Type B pancreatic cell (in vitro differentiated cells): ENCODE measurements around the gene PIEZO2. TPM values are rescaled to one million over a fixed set of nuclear protein-coding genes. Genes with fewer than 3 reads are reported as not detected.

ENCODE experiments used
- DNase-seq: peaks from one replicate; pipeline ENCODE4 v3.0.0; 2021; ENCODE audit warnings: mixed read lengths; ENCODE audit not compliant: unreplicated experiment; ENCODE audit errors: extremely low spot score
- H3K27ac Mint-ChIP-seq: 2 replicates; pipeline ENCODE4 v1.8.0; 2021; ENCODE audit warnings: mild to moderate bottlenecking, mixed read lengths
- H3K27me3 Mint-ChIP-seq: 2 replicates; pipeline ENCODE4 v1.8.0; 2021; ENCODE audit warnings: mixed read lengths
- H3K36me3 Mint-ChIP-seq: 2 replicates; pipeline ENCODE4 v1.8.0; 2021; ENCODE audit warnings: mixed read lengths
- H3K4me1 Mint-ChIP-seq: one replicate; pipeline ENCODE4 v1.8.0; 2021; ENCODE audit warnings: mixed read lengths; ENCODE audit not compliant: unreplicated experiment
- H3K4me3 Mint-ChIP-seq: 2 replicates; pipeline ENCODE4 v1.8.0; 2021; ENCODE audit warnings: mild to moderate bottlenecking, mixed read lengths
- H3K9me3 Mint-ChIP-seq: 2 replicates; pipeline ENCODE4 v1.8.0; 2021; ENCODE audit warnings: mixed read lengths
- CTCF ChIP-seq: fragments of 200-600 bp; sonication (generic); conservative IDR thresholded peaks from 2 replicates; pipeline ENCODE4 v1.5.0; 2021; ENCODE audit warnings: antibody characterized with exemption, mild to moderate bottlenecking
- total RNA-seq: library from RNA; stranded (reverse); gene quantifications from 2 replicates; pipeline ENCODE4 v1.2.1, GENCODE V29; 2021; ENCODE audit warnings: low replicate concordance

PIEZO2 gene
- total RNA-seq, 1 donor from 2014 or later = 38.8 TPM

GRCh38 chr18:10838553-10838952 lies 310.8 kb downstream of the PIEZO2 start:
- no peaks in the 10 kb centered on the region for H3K9me3 Mint-ChIP-seq
- peaks cover 3% of the 10 kb centered on the region for H3K4me1 Mint-ChIP-seq
- peaks cover 13% of the 10 kb centered on the region for H3K36me3 Mint-ChIP-seq
- H3K27ac Mint-ChIP-seq = no peak overlapping the region
- no peak for TF ChIP-seq CTCF
- no peak for DNase-seq
- H3K4me3 Mint-ChIP-seq = no peak overlapping the region
- no peaks in the 10 kb centered on the region for H3K27me3 Mint-ChIP-seq

- Mint-ChIP-seq H3K36me3 (peaks cover 17% of the 10 kb centered on the region), H3K4me1 (no peaks in the 10 kb centered on the region), H3K27ac (no peak overlapping the region)
These were observed 315.1 kb downstream of the PIEZO2 start for GRCh38 chr18:10834128-10834815.

GRCh38 chr18:10833656-10834055 lies 315.7 kb downstream of the PIEZO2 start:
- H3K4me1 Mint-ChIP-seq = no peaks in the 10 kb centered on the region
- no peak overlapping the region for H3K27ac Mint-ChIP-seq
- TF ChIP-seq CTCF = no peak
- peaks cover 5% of the 10 kb centered on the region for H3K9me3 Mint-ChIP-seq
- peaks cover 16% of the 10 kb centered on the region for H3K36me3 Mint-ChIP-seq
- H3K4me3 Mint-ChIP-seq = no peak overlapping the region
- no peak for DNase-seq
- H3K27me3 Mint-ChIP-seq = no peaks in the 10 kb centered on the region

More at GRCh38 chr18:10834128-10834815, 315.1 kb downstream of the PIEZO2 start:
- peaks cover 5% of the 10 kb centered on the region for H3K9me3 Mint-ChIP-seq
- H3K27me3 Mint-ChIP-seq = no peaks in the 10 kb centered on the region
- no peak for TF ChIP-seq CTCF
- no peak overlapping the region for H3K4me3 Mint-ChIP-seq
- no peak for DNase-seq

- no peak for DNase-seq
- H3K36me3 Mint-ChIP-seq = peaks cover 14% of the 10 kb centered on the region
- H3K27ac Mint-ChIP-seq = no peak overlapping the region
- peaks cover 15% of the 10 kb centered on the region for H3K9me3 Mint-ChIP-seq
- H3K4me1 Mint-ChIP-seq = no peaks in the 10 kb centered on the region
- H3K4me3 Mint-ChIP-seq = no peak overlapping the region
- no peak for TF ChIP-seq CTCF
- H3K27me3 Mint-ChIP-seq = no peaks in the 10 kb centered on the region
These were observed 323.0 kb downstream of the PIEZO2 start for GRCh38 chr18:10826400-10826799.

GRCh38 chr18:10822456-10822855 lies 326.9 kb downstream of the PIEZO2 start:
- no peak for DNase-seq
- Mint-ChIP-seq H3K27me3 (no peaks in the 10 kb centered on the region), H3K9me3 (peaks cover 14% of the 10 kb centered on the region), H3K27ac (no peak overlapping the region), H3K4me1 (no peaks in the 10 kb centered on the region), H3K4me3 (no peak overlapping the region), H3K36me3 (peaks cover 12% of the 10 kb centered on the region)
- TF ChIP-seq CTCF = no peak
